Bone marrow (tissue), 2 donors: Measurements from ENCODE around the gene GTF2IRD2.
"Not testable (repeated sequence)": the region's sequence is repeated elsewhere in the genome, so short reads cannot be mapped to it uniquely, and the experiment has no call there.

Source experiments
- DNase-seq, 2 donors: peaks; one replicate each; lab custom pipeline; 2025; lab: John Stamatoyannopoulos, UW

Gene GTF2IRD2

GRCh38 chr7:74788369-74789150 lies 62.8 kb downstream of the GTF2IRD2 start:
- DNase-seq, result peak; percentile 85 to 91

- not testable (repeated sequence) for DNase-seq
Observed at GRCh38 chr7:74783595-74783994, 67.8 kb downstream of the GTF2IRD2 start.

- DNase-seq, result not testable (repeated sequence)
Observed at GRCh38 chr7:74781746-74782145, 69.7 kb downstream of the GTF2IRD2 start.

- DNase-seq, result not testable (repeated sequence)
Observed at GRCh38 chr7:74779053-74779452, 72.4 kb downstream of the GTF2IRD2 start.

GRCh38 chr7:74775111-74775510 lies 76.3 kb downstream of the GTF2IRD2 start:
- not testable (repeated sequence) for DNase-seq

- DNase-seq, result not testable (repeated sequence)
Observed at GRCh38 chr7:74773760-74774750, 77.3 kb downstream of the GTF2IRD2 start, which contains the start of gene NCF1. TSS of gene NCF1 (plus strand) at chr7:74774011. CDS start at chr7:74774032, 21 bp downstream.

GRCh38 chr7:74772093-74772492 lies 79.3 kb downstream of the GTF2IRD2 start:
- not testable (repeated sequence) for DNase-seq

GRCh38 chr7:74770062-74770461 lies 81.3 kb downstream of the GTF2IRD2 start:
- not testable (repeated sequence) for DNase-seq

- not testable (repeated sequence) for DNase-seq
Observed at GRCh38 chr7:74766991-74767390, 84.4 kb downstream of the GTF2IRD2 start.

- not testable (repeated sequence) for DNase-seq
Observed at GRCh38 chr7:74766509-74766908, 84.9 kb downstream of the GTF2IRD2 start.

- DNase-seq, result not testable (repeated sequence)
Observed at GRCh38 chr7:74765205-74765918, 86.0 kb downstream of the GTF2IRD2 start.

- not testable (repeated sequence) for DNase-seq
Observed at GRCh38 chr7:74758982-74759381, 92.4 kb downstream of the GTF2IRD2 start.

- not testable (repeated sequence) for DNase-seq
Observed at GRCh38 chr7:74758268-74758667, 93.1 kb downstream of the GTF2IRD2 start.

- DNase-seq, result not testable (repeated sequence)
Observed at GRCh38 chr7:74756673-74757072, 94.7 kb downstream of the GTF2IRD2 start.

- not testable (repeated sequence) for DNase-seq
Observed at GRCh38 chr7:74753921-74754482, 97.4 kb downstream of the GTF2IRD2 start.
